GM18870 (cell line): ENCODE results near the gene TMEM33.
A peak's percentile ranks its signal among the peaks of the same experiment; 100 is the strongest.

ENCODE experiments used
- ATAC-seq: cut with Tn5 transposase; IDR thresholded peaks from one replicate; pipeline ENCODE4 v1.9.1; 2021; ENCODE audit warnings: moderate library complexity; ENCODE audit not compliant: unreplicated experiment

TMEM33 gene

GRCh38 chr4:41939016-41939626 lies 3.9 kb downstream of the TMEM33 start:
- no peak for ATAC-seq

GRCh38 chr4:41940834-41941233 lies 5.6 kb downstream of the TMEM33 start:
- no peak for ATAC-seq

GRCh38 chr4:41943506-41943905 lies 8.3 kb downstream of the TMEM33 start:
- no peak for ATAC-seq

DNA sequence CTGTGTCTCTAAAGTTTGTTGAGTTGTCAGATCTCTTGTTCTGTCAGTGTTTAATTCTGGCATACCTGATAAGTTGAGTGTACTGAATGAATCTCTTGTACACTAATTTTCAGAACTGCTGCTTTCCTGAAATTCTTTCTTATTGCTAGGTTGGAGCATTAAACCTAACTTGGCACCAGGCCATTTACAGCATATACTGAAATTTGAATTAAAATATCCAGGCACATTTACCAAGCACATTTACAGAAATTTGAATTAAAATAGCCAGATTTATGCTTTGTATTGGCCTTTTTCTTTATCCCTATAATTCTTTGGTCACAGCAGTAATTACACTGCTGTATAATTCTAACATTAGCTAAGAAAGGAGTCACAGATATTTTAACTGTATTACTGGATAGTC lies 8.9 kb downstream of the TMEM33 start:
- ATAC-seq = no peak

GRCh38 chr4:41949531-41949930 lies 14.3 kb downstream of the TMEM33 start:
- ATAC-seq = no peak

GRCh38 chr4:41957634-41958033 lies 22.4 kb downstream of the TMEM33 start:
- ATAC-seq = no peak

DNA sequence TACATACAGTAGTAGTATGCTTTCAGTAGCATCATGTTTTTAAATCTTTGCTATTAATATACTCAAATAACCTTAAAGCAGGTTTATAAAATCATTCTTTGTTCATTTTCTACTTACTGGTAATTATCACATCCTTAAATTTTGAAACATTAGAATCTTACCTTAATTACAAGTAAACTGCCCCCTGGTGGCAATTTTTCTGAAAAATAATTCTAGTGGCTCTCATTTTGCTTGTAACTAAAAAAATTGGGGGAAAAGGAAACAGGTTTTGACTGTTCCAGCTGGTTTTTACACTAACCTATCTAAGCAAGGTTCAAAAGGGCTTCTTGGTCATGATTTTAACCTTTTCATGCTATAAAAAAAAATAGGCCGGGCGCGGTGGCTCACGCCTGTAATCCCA lies 27.9 kb downstream of the TMEM33 start:
- ATAC-seq = no peak

DNA sequence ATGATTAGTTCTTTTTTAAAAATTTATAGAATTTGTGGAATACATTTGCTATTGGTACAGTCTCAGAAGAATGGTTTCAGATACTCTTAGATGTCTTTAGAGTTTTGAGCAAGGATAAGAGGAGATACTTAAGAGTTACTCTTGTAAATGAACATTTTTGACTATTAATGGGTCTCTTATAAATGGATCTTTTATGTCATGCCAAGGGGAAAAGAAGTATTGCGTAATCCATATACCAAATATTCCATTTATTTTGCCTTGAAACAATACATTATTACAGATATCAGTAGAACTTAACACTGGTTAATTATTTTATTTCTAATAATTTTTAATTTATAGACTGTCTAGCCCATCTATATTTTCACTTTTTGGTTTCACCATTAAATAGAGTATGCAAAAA lies 29.2 kb downstream of the TMEM33 start:
- ATAC-seq = no peak

DNA sequence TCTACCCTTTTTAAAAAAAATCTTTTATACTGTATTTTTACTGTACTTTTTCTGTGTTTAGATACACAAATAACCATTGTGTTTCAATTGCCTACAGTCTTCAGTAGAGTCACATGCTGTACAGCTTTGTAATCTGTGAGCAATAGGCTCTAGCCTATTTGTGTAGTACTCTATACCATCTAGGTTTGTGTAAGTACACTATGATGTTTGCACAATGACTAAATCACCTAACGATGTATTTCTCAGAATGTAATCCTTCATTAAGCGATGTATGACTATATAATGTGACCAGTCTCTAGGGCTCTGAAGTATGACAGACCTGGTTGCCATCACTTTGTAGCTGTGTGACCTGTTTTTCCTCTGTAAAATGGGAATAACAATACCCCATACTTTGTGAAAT lies 32.2 kb downstream of the TMEM33 start:
- ATAC-seq = no peak

DNA sequence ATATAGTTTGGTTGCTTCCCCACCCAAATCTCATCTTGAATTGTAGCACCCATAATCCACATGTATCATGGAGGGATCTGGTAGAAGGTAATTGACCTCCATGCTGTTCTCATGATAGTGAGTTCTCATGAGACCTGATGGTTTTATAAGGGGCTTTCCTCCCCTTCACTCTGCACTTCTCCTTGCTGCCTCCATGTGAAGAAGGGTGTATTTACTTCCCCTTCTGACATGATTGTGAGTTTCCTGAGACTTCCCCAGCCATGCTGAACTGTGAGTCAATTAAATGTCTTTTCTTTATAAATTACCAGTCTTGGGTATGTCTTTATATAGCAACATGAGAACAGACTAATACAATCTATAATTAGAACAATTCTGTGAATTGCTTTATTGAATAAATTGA lies 34.4 kb downstream of the TMEM33 start:
- ATAC-seq = no peak

DNA sequence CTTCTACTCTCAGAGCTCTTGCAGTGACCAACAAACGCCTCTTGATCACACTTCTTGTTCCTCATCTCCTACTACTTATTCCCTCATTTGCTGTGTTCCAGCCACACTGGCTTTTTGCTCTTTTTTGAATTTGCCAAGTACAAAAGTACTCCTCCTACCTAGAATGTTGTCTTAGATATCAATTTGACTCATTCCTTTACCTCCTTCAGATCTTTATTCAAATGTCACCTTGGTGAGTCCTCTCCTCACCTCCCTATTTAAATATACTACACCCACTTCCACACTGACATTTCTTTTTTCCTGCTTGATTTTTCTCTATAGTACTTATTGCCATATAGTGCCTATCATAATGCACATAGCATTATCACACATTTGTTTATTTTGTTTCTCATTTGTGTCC lies 40.1 kb downstream of the TMEM33 start:
- no peak for ATAC-seq

- no peak for ATAC-seq
These were observed 41.7 kb downstream of the TMEM33 start for GRCh38 chr4:41976775-41977516.

GRCh38 chr4:41977709-41978108 lies 42.5 kb downstream of the TMEM33 start:
- ATAC-seq = no peak

- no peak for ATAC-seq
These were observed 46.2 kb downstream of the TMEM33 start, which contains the start of gene DCAF4L1 for GRCh38 chr4:41981456-41981855. Gene DCAF4L1 (plus strand): TSS chr4:41981756. CDS start chr4:41981793, 37 bp downstream.

- ATAC-seq = no peak
These were observed 47.5 kb downstream of the TMEM33 start for GRCh38 chr4:41982716-41983115.

GRCh38 chr4:41985151-41985550 lies 49.9 kb downstream of the TMEM33 start:
- no peak for ATAC-seq

DNA sequence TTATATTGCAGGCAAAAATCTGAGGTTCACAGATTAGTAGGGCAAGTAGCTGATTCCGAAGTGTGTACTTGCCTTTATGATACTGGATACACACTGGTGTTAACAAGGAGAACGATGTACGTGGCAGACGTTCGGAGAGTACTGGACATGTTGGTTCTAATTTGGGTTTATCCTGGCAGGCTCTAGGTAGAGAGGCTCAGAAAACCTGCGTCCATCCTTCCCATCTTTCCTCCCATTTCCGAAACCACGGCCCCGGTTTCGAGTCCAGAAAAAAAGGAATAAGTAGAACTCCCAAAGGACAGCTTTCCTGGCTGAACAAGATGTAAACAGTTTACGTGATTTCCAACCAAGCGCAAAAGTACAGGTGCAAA lies 54.8 kb downstream of the TMEM33 start:
- ATAC-seq = peak; percentile 8

- ATAC-seq = peak; percentile 98
These were observed 55.3 kb downstream of the TMEM33 start, which contains the start of gene SLC30A9 for GRCh38 chr4:41990365-41991111. Gene SLC30A9 (plus strand): TSS chr4:41990530. CDS start chr4:41990652, 122 bp downstream.

- ATAC-seq = no peak
These were observed 56.9 kb downstream of the TMEM33 start for GRCh38 chr4:41991916-41992767.

- ATAC-seq = no peak
These were observed 58.0 kb downstream of the TMEM33 start for GRCh38 chr4:41992967-41993857.
